ENCODE measurements around the gene EED. TPM values are rescaled to one million over a fixed set of nuclear protein-coding genes. Genes with fewer than 3 reads are reported as not detected.
A peak's percentile ranks its signal among the peaks of the same experiment; 100 is the strongest.

The EED gene
- total and polyA plus RNA-seq, 9 of the 15 experiments (the other 6 are each of a cell fraction or from before 2014, with no cell fraction given): 33.0 to 110 (median 55.1) TPM

- DNase-seq (ENCODE audit: extremely low read depth in 1 of 4, low spot score in 3 of 4): no peak
- Histone ChIP-seq H3K4me1 (replicated peaks in 1 of 2; ENCODE audit: control insufficient read depth in 2 of 2, insufficient read depth in 2 of 2, low read length in 2 of 2) (no peaks in the 10 kb centered on the region), H3K4me2 (ENCODE audit: insufficient read depth, low read length) (no peak overlapping the region), H3K79me2 (ENCODE audit: control insufficient read depth, insufficient read depth, low read length) (peaks cover 24% of the 10 kb centered on the region), H3K9me1 (ENCODE audit: control insufficient read depth, insufficient read depth, low read length) (no peaks in the 10 kb centered on the region), H2AFZ (ENCODE audit: low read depth, low read length) (no peak overlapping the region), H3K27me3 (ENCODE audit: control insufficient read depth in 2 of 2, insufficient read depth in 2 of 2, low read length in 2 of 2) (no peaks in the 10 kb centered on the region), H3K9ac (ENCODE audit: insufficient read depth in 1 of 2, low read depth in 2 of 2, low read length in 2 of 2) (no peak overlapping the region), H3K27ac (ENCODE audit: extremely low read depth, low read depth, low read length) (no peak overlapping the region), H4K20me1 (replicated peaks; ENCODE audit: control insufficient read depth, insufficient read depth, low read length) (no peaks in the 10 kb centered on the region), H3K36me3 (ENCODE audit: control insufficient read depth, insufficient read depth, low read length) (peaks cover 65% of the 10 kb centered on the region), H3K9me3 (replicated peaks; ENCODE audit: control insufficient read depth, insufficient read depth, low read depth, low read length) (no peaks in the 10 kb centered on the region), H3K4me3 (no peak overlapping the region)
- BruUV-seq (replicated peaks): no TSS peak
- FAIRE-seq: no peak
- in situ Hi-C loops (cut with MboI) (no loop called here), intact Hi-C loops (cut with micrococcal nuclease) (no loop called here)
- POLR2A ChIA-PET: interaction anchor here (1.3 to 1.5 kb wide), 2 partner anchors 14 to 15 kb away, joined by 4 to 6 read pairs; no protein-coding TSS in a partner anchor
- 94% methylated on average over 8 of the region's 8 CpGs for WGBS (ENCODE audit: insufficient coverage, low coverage, missing lambda C conversion rate)
- no peak for TF ChIP-seq POLR2AphosphoS2 (IDR thresholded peaks at IDR 0.05; ENCODE audit: low read length)
- TF ChIP-seq C11orf30 (IDR thresholded peaks at IDR 0.05; ENCODE audit: low read depth): peak; percentile 20; the same call in 1 of the 2 replicates
- peak; percentile 69 for TF ChIP-seq ZNF316 (IDR thresholded peaks at IDR 0.05)
- CTCF ChIA-PET (ENCODE audit: low intra/inter-chr PET ratio): no interaction called here
- no peak for ATAC-seq
These were observed 33.7 kb downstream of the EED start for GRCh38 chr11:86278226-86278625.

GRCh38 chr11:86279747-86280146 is 35.2 kb downstream of the EED start:
- Histone ChIP-seq H3K4me1 (replicated peaks in 1 of 2; ENCODE audit: control insufficient read depth in 2 of 2, insufficient read depth in 2 of 2, low read length in 2 of 2) (no peaks in the 10 kb centered on the region), H3K4me2 (ENCODE audit: insufficient read depth, low read length) (no peak overlapping the region), H3K36me3 (ENCODE audit: control insufficient read depth, insufficient read depth, low read length) (peaks cover 59% of the 10 kb centered on the region), H3K4me3 (no peak overlapping the region), H3K27ac (ENCODE audit: extremely low read depth, low read depth, low read length) (no peak overlapping the region), H2AFZ (ENCODE audit: low read depth, low read length) (no peak overlapping the region), H3K9me3 (replicated peaks; ENCODE audit: control insufficient read depth, insufficient read depth, low read depth, low read length) (no peaks in the 10 kb centered on the region), H3K27me3 (ENCODE audit: control insufficient read depth in 2 of 2, insufficient read depth in 2 of 2, low read length in 2 of 2) (no peaks in the 10 kb centered on the region), H4K20me1 (replicated peaks; ENCODE audit: control insufficient read depth, insufficient read depth, low read length) (no peaks in the 10 kb centered on the region), H3K9ac (ENCODE audit: insufficient read depth in 1 of 2, low read depth in 2 of 2, low read length in 2 of 2) (no peak overlapping the region), H3K9me1 (ENCODE audit: control insufficient read depth, insufficient read depth, low read length) (no peaks in the 10 kb centered on the region), H3K79me2 (ENCODE audit: control insufficient read depth, insufficient read depth, low read length) (peaks cover 9% of the 10 kb centered on the region; the same call in 2 of the 3 replicates)
- FAIRE-seq (no peak), DNase-seq (ENCODE audit: extremely low read depth in 1 of 4, low spot score in 3 of 4) (no peak), ATAC-seq (no peak)
- ChIA-PET POLR2A (interaction anchor here (1.5 kb wide), 1 partner anchor 16 kb away, joined by 6 read pairs; no protein-coding TSS in a partner anchor), CTCF (ENCODE audit: low intra/inter-chr PET ratio) (no interaction called here)
- TF ChIP-seq LCOR (CRISPR knock-in tag; IDR thresholded peaks at IDR 0.05) (no peak), ZC3H11A (IDR thresholded peaks at IDR 0.05; ENCODE audit: low read depth, low read length) (no peak), POLR3G (IDR thresholded peaks at IDR 0.05; ENCODE audit: extremely low read depth, insufficient read length, insufficient replicate concordance) (no peak), ZNF175 (CRISPR knock-in tag; IDR thresholded peaks at IDR 0.05; ENCODE audit: low read depth) (peak; percentile 91), MAFF (IDR thresholded peaks at IDR 0.05; ENCODE audit: low read length) (no peak), NFYB (IDR thresholded peaks at IDR 0.05; ENCODE audit: extremely low read depth, insufficient read length) (no peak)
- TF ChIP-seq, protein P1, sequence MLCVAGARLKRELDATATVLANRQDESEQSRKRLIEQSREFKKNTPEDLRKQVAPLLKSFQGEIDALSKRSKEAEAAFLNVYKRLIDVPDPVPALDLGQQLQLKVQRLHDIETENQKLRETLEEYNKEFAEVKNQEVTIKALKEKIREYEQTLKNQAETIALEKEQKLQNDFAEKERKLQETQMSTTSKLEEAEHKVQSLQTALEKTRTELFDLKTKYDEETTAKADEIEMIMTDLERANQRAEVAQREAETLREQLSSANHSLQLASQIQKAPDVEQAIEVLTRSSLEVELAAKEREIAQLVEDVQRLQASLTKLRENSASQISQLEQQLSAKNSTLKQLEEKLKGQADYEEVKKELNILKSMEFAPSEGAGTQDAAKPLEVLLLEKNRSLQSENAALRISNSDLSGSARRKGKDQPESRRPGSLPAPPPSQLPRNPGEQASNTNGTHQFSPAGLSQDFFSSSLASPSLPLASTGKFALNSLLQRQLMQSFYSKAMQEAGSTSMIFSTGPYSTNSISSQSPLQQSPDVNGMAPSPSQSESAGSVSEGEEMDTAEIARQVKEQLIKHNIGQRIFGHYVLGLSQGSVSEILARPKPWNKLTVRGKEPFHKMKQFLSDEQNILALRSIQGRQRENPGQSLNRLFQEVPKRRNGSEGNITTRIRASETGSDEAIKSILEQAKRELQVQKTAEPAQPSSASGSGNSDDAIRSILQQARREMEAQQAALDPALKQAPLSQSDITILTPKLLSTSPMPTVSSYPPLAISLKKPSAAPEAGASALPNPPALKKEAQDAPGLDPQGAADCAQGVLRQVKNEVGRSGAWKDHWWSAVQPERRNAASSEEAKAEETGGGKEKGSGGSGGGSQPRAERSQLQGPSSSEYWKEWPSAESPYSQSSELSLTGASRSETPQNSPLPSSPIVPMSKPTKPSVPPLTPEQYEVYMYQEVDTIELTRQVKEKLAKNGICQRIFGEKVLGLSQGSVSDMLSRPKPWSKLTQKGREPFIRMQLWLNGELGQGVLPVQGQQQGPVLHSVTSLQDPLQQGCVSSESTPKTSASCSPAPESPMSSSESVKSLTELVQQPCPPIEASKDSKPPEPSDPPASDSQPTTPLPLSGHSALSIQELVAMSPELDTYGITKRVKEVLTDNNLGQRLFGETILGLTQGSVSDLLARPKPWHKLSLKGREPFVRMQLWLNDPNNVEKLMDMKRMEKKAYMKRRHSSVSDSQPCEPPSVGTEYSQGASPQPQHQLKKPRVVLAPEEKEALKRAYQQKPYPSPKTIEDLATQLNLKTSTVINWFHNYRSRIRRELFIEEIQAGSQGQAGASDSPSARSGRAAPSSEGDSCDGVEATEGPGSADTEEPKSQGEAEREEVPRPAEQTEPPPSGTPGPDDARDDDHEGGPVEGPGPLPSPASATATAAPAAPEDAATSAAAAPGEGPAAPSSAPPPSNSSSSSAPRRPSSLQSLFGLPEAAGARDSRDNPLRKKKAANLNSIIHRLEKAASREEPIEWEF (CRISPR knock-in tag; IDR thresholded peaks at IDR 0.05): no peak
- intact Hi-C loops (cut with micrococcal nuclease) (no loop called here), in situ Hi-C loops (cut with MboI) (no loop called here)
- no TSS peak for BruUV-seq (replicated peaks)
- 91% methylated on average over 3 of the region's 3 CpGs for WGBS (ENCODE audit: insufficient coverage, low coverage, missing lambda C conversion rate)
